IMR-90 (cell line): ENCODE results near the gene TMEM130. TPM values are rescaled to one million over a fixed set of nuclear protein-coding genes. Genes with fewer than 3 reads are reported as not detected.
"Not testable (repeated sequence)": the region's sequence is repeated elsewhere in the genome, so short reads cannot be mapped to it uniquely, and the experiment has no call there.

Experiments used
- ATAC-seq: fragments of 200-7000 bp; cut with Tn5 transposase; 2 replicates; pipeline ENCODE4 v1.9.1; 2020; ENCODE audit warnings: low read depth, mild to moderate bottlenecking, moderate library complexity
- BruUV-seq: library from RNA; stranded (reverse); fragments of 400-500 nt; replicated peaks from 2 replicates; lab custom pipeline; 2021; lab: Mats Ljungman, UMichigan
- CTCF ChIA-PET: fragments of 300-600 bp; formaldehyde crosslinking; extraction: SDS; loops from one replicate; lab custom pipeline; 2021; ENCODE audit warnings: antibody characterized with exemption; lab: Yijun Ruan, JAX
- POLR2A ChIA-PET: fragments of 300-600 bp; sonication (Branson Sonifier 250); formaldehyde crosslinking; loops from one replicate; lab custom pipeline; 2022; ENCODE audit warnings: antibody characterized with exemption; ENCODE audit not compliant: unreplicated experiment; lab: Charles Lee
- DNase-seq: peaks from one replicate; pipeline ENCODE4 v3.0.0; 2013
- H2AFZ ChIP-seq: replicated peaks from 2 replicates; pipeline ENCODE3; 2013; ENCODE audit warnings: low read length, mild to moderate bottlenecking; ENCODE audit not compliant: poor library complexity
- H2AK5ac ChIP-seq: 2 replicates; pipeline ENCODE4 v1.6.1; 2013; ENCODE audit warnings: low read depth, low read length, inconsistent platforms
- H2AK9ac ChIP-seq: replicated peaks from 2 replicates; pipeline ENCODE3; 2013; ENCODE audit warnings: mild to moderate bottlenecking, low read depth, low read length, moderate library complexity; ENCODE audit not compliant: poor library complexity
- H2BK120ac ChIP-seq: 2 replicates; pipeline ENCODE4 v1.6.1; 2013; ENCODE audit warnings: low read depth, low read length, inconsistent platforms
- H2BK15ac ChIP-seq: 3 replicates; pipeline ENCODE4 v1.6.1; 2013; ENCODE audit warnings: low read depth, low read length, inconsistent platforms
- H2BK20ac ChIP-seq: 2 replicates; pipeline ENCODE4 v1.6.1; 2013; ENCODE audit warnings: low read depth, mild to moderate bottlenecking, inconsistent platforms, low read length, moderate library complexity
- H2BK5ac ChIP-seq: 2 replicates; pipeline ENCODE4 v1.6.1; 2013; ENCODE audit warnings: mild to moderate bottlenecking, low read depth, low read length, inconsistent platforms; ENCODE audit not compliant: poor library complexity, severe bottlenecking
- H3K14ac ChIP-seq: replicated peaks from 2 replicates; pipeline ENCODE4 v1.6.1; 2013; ENCODE audit warnings: low read depth, low read length, inconsistent platforms
- H3K18ac ChIP-seq: 2 replicates; pipeline ENCODE4 v1.6.1; 2013; ENCODE audit warnings: low read depth, low read length, control low read depth
- H3K23ac ChIP-seq: 2 replicates; pipeline ENCODE4 v1.6.1; 2013; ENCODE audit warnings: low read depth, low read length, inconsistent platforms
- H3K27ac ChIP-seq: 2 replicates; pipeline ENCODE4 v1.5.1; 2013; ENCODE audit warnings: mild to moderate bottlenecking, control low read depth, low read length; ENCODE audit not compliant: insufficient read depth
- H3K27me3 ChIP-seq: 2 replicates; pipeline ENCODE4 v1.6.1; 2013; ENCODE audit warnings: low read length; ENCODE audit not compliant: control insufficient read depth, insufficient read depth
- H3K36me3 ChIP-seq: 2 replicates; pipeline ENCODE4 v1.6.1; 2013; ENCODE audit warnings: low read length, mixed read lengths; ENCODE audit not compliant: control insufficient read depth, insufficient read depth
- H3K4ac ChIP-seq: 2 replicates; pipeline ENCODE4 v1.6.1; 2013; ENCODE audit warnings: low read depth, low read length, inconsistent platforms
- H3K4me1 ChIP-seq: 2 replicates; pipeline ENCODE4 v1.6.1; 2013; ENCODE audit warnings: low read length, mixed read lengths; ENCODE audit not compliant: control insufficient read depth, insufficient read depth
- H3K4me2 ChIP-seq: 2 replicates; pipeline ENCODE4 v1.6.1; 2013; ENCODE audit warnings: low read depth, mild to moderate bottlenecking, control low read depth, low read length, moderate library complexity
- H3K4me3 ChIP-seq: 2 replicates; pipeline ENCODE4 v1.5.1; 2013; ENCODE audit warnings: low read depth, mild to moderate bottlenecking, control low read depth, low read length, moderate library complexity; ENCODE audit not compliant: insufficient read depth
- H3K56ac ChIP-seq: 2 replicates; pipeline ENCODE4 v1.6.1; 2013; ENCODE audit warnings: low read length, inconsistent platforms; ENCODE audit not compliant: insufficient read depth; ENCODE audit errors: extremely low read depth
- H3K79me1 ChIP-seq, 2 experiments: 2 replicates each; pipeline ENCODE4 v1.6.1; 2013; ENCODE audit warnings: low read length in 2 of 2, inconsistent platforms in 1 of 2, low read depth in 1 of 2
- H3K9ac ChIP-seq: 2 replicates; pipeline ENCODE4 v1.6.1; 2013; ENCODE audit warnings: low read depth, low read length, control low read depth
- H3K9me1 ChIP-seq: 2 replicates; pipeline ENCODE4 v1.6.1; 2013; ENCODE audit warnings: low read length, inconsistent platforms; ENCODE audit not compliant: insufficient read depth
- H3K9me3 ChIP-seq: 2 replicates; pipeline ENCODE4 v1.6.1; 2013; ENCODE audit warnings: low read length; ENCODE audit not compliant: control insufficient read depth, insufficient read depth
- H4K20me1 ChIP-seq: 2 replicates; pipeline ENCODE4 v1.6.1; 2013; ENCODE audit warnings: low read length, inconsistent platforms; ENCODE audit not compliant: insufficient read depth
- H4K5ac ChIP-seq: 2 replicates; pipeline ENCODE4 v1.6.1; 2013; ENCODE audit warnings: mild to moderate bottlenecking, low read depth, low read length, control low read depth
- H4K8ac ChIP-seq, 2 experiments: 2 replicates each; pipeline ENCODE4 v1.6.1; 2013; ENCODE audit warnings: low read depth in 2 of 2, low read length in 2 of 2, control low read depth in 1 of 2, inconsistent platforms in 1 of 2
- H4K91ac ChIP-seq: 2 replicates; pipeline ENCODE4 v1.6.1; 2013; ENCODE audit warnings: low read depth, low read length, inconsistent platforms; ENCODE audit not compliant: insufficient read depth
- CEBPB ChIP-seq: IDR thresholded peaks from 2 replicates; pipeline ENCODE4 v1.6.1; 2012; ENCODE audit warnings: low read depth, low read length, improper control_type of control experiment
- WGBS, 2 experiments: methylation state at CpG; one replicate each; pipeline versions ENCODE4 v1.1.5 to v1.1.7; 2013; ENCODE audit warnings: missing lambda C conversion rate in 2 of 2; ENCODE audit not compliant: insufficient read length in 1 of 2; ENCODE audit errors: extremely low coverage in 2 of 2; 5-methylcytosine and 5-hydroxymethylcytosine counted together
- dilution Hi-C: fragments of 300-500 bp; cut with HindIII; formaldehyde crosslinking; loops from one replicate; pipeline ENCODE4 v1.14.3; 2018; ENCODE audit warnings: low sequenced_read_pairs; ENCODE audit not compliant: unreplicated experiment
- in situ Hi-C: fragments of 300-500 bp; cut with MboI; formaldehyde crosslinking; loops from 3 replicates; pipeline ENCODE4 v1.14.3; 2019; ENCODE audit warnings: low sequenced_read_pairs, inconsistent platforms, mixed read lengths
- intact Hi-C: fragments of 100-400 bp; cut with micrococcal nuclease; formaldehyde crosslinking; loops from 2 replicates; pipeline ENCODE4 v1.10.0; 2022
- polyA plus RNA-seq, 3 experiments: library from polyadenylated mRNA; depleted of rRNA; stranded (reverse); fragments of >200 nt; gene quantifications; 2 replicates each; pipeline ENCODE4 v1.2.3, GENCODE V29; 2012; ENCODE audit warnings: low replicate concordance in 1 of 3
- total RNA-seq: library from RNA; depleted of rRNA; stranded (reverse); fragments of >200 nt; gene quantifications from 2 replicates; pipeline ENCODE4 v1.2.3, GENCODE V29; 2012

TMEM130 gene
- total and polyA plus RNA-seq, 2 of the 4 experiments (the other 2 are of a cell fraction) = 1.1 to 14.8 TPM

DNA sequence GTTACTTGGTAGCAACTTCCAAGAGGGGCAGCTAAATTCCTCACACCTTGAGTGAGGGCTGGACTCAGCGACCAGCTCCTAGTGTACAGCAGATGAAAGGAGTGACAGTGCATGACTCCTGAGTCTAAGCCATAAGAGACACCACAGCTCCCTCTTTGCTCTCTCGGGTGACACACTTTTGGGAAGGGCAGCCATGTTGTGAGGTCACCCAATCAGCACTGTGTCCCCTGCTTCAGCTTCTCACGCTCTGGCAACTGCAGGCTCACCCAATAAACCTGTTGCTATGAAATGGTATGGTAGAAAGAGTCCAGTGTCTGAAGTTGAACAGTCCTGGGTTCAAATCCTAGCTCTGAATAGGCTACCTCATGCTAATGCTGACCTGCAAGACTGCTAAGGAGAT, 20.9 kb downstream of the TMEM130 start:
- no peak overlapping the region for H3K56ac ChIP-seq
- no peak overlapping the region for H3K23ac ChIP-seq
- no peak overlapping the region for H3K9ac ChIP-seq
- peak overlapping the region; percentile 19 for H2AK9ac ChIP-seq
- no peak overlapping the region for H3K4me3 ChIP-seq
- ChIA-PET CTCF (interaction anchor here (0.6 kb wide), 1 partner anchor 548 kb away, joined by 3 read pairs; no protein-coding TSS in a partner anchor), POLR2A (no interaction called here)
- no peak for TF ChIP-seq CEBPB
- in situ Hi-C loops (no loop called here), dilution Hi-C loops (no loop called here), intact Hi-C loops (loop anchor here (10.0 kb wide), 1 partner anchor 734 kb away; no protein-coding TSS in a partner anchor)
- H3K79me1 ChIP-seq = no peaks in the 10 kb centered on the region
- H4K91ac ChIP-seq = no peak overlapping the region
- H4K5ac ChIP-seq = no peak overlapping the region
- BruUV-seq = no TSS peak
- H2BK5ac ChIP-seq = no peak overlapping the region
- H3K36me3 ChIP-seq = peaks cover 4% of the 10 kb centered on the region; the same call in 1 of the 2 replicates
- DNase-seq (no peak), ATAC-seq (no peak)
- H4K8ac ChIP-seq = no peak overlapping the region
- peaks cover 5% of the 10 kb centered on the region; the same call in 1 of the 2 replicates for H3K9me1 ChIP-seq
- no peaks in the 10 kb centered on the region for H4K20me1 ChIP-seq
- H3K4me2 ChIP-seq = no peak overlapping the region
- no peak overlapping the region for H3K18ac ChIP-seq
- H3K4me1 ChIP-seq = peaks cover 10% of the 10 kb centered on the region
- H3K9me3 ChIP-seq = peaks cover 19% of the 10 kb centered on the region
- no peak overlapping the region for H2BK120ac ChIP-seq
- H3K27ac ChIP-seq = no peak overlapping the region
- H2BK15ac ChIP-seq = no peak overlapping the region
- H2AFZ ChIP-seq = no peak overlapping the region
- H2BK20ac ChIP-seq = no peak overlapping the region
- no peak overlapping the region for H2AK5ac ChIP-seq
- no peaks in the 10 kb centered on the region for H3K27me3 ChIP-seq
- no peak overlapping the region for H3K4ac ChIP-seq
- no CpG with 5 or more reads among the region's 3 CpGs for WGBS, 2 experiments
- H3K14ac ChIP-seq = no peak overlapping the region

DNA sequence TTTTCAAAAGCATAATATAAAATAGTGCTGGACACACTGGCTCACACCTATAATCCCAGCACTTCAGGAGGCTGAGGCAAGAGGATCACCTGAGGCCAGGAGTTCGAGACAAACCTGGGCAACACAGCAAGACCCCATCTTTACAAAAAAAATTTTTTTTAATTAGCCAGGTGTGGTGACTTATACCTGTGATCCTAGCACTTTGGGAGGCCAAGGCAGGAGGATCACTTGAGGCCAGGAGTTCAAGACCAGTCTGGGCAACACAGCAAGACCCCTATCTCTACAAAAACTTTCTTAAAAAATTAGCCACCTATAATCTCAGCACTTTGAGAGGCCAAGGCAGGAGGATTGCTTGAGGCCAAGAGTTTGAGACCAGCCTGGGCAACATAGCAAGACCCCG, 27.3 kb downstream of the TMEM130 start:
- H2BK120ac ChIP-seq, H3K9me1 ChIP-seq, H3K9ac ChIP-seq, H3K4me2 ChIP-seq, H3K4me1 ChIP-seq, H4K20me1 ChIP-seq, H3K18ac ChIP-seq, H2BK15ac ChIP-seq, H3K36me3 ChIP-seq, dilution Hi-C loops, ATAC-seq, H3K4me3 ChIP-seq, H4K5ac ChIP-seq, H3K4ac ChIP-seq, H3K9me3 ChIP-seq, H2BK20ac ChIP-seq, POLR2A ChIA-PET, H2AK9ac ChIP-seq, H3K56ac ChIP-seq, H2BK5ac ChIP-seq, DNase-seq, H3K14ac ChIP-seq, BruUV-seq, H2AFZ ChIP-seq, H4K91ac ChIP-seq, H4K8ac ChIP-seq, H3K23ac ChIP-seq, H3K27me3 ChIP-seq, H2AK5ac ChIP-seq, H3K79me1 ChIP-seq, H3K27ac ChIP-seq: not testable (repeated sequence)
- CTCF ChIA-PET = interaction anchor here (0.6 to 2.2 kb wide), 6 partner anchors 10 to 422 kb away, joined by 3 to 25 read pairs (median 5); no protein-coding TSS in a partner anchor
- in situ Hi-C loops = loop anchor here (5.0 kb wide), 2 partner anchors 410 to 545 kb away; no protein-coding TSS in a partner anchor
- 70% methylated on average over 2 of the region's 2 CpGs; no CpG with 5 or more reads in 1 of the 2 experiments for WGBS, 2 experiments
- intact Hi-C loops = loop anchor here (5.0 to 10.0 kb wide), 2 partner anchors 728 to 820 kb away; no protein-coding TSS in a partner anchor
